Uterus (tissue), 4 donors: ENCODE results near the gene ASB6. TPM values are rescaled to one million over a fixed set of nuclear protein-coding genes. Genes with fewer than 3 reads are reported as not detected.

ENCODE experiments used
- DNase-seq, 2 donors: peaks; one replicate each; pipeline ENCODE4 v3.0.0-alpha.2; 2019 to 2020
- H3K27ac ChIP-seq, 2 donors: fragments of 200-600 bp; sonication (generic); 1 replicate in 1 of 2; 2 replicates in 1 of 2; pipeline ENCODE4 v1.5.1; 2016 to 2018
- H3K27me3 ChIP-seq, 2 donors: fragments of 200-600 bp; sonication (generic); one replicate each; pipeline ENCODE4 v1.5.1; 2018 to 2019; ENCODE audit warnings: control low read depth in 1 of 2
- H3K36me3 ChIP-seq, 2 donors: fragments of 200-600 bp; sonication (generic); one replicate each; pipeline ENCODE4 v1.5.1; 2019; ENCODE audit warnings: control low read depth in 1 of 2
- H3K4me1 ChIP-seq, 2 donors: fragments of 200-600 bp; sonication (generic); one replicate each; pipeline ENCODE4 v1.5.1; 2018 to 2019; ENCODE audit warnings: control low read depth in 1 of 2
- H3K4me3 ChIP-seq, 2 donors: fragments of 200-600 bp; sonication (generic); 1 replicate in 1 of 2; 2 replicates in 1 of 2; pipeline ENCODE4 v1.5.1; 2018 to 2019; ENCODE audit warnings: mild to moderate bottlenecking in 1 of 2
- H3K9me3 ChIP-seq, 2 donors: fragments of 200-600 bp; sonication (generic); one replicate each; pipeline ENCODE4 v1.5.1; 2019; ENCODE audit warnings: control low read depth in 1 of 2
- POLR2A ChIP-seq, 2 donors: fragments of 450-650 bp; IDR thresholded peaks; one replicate each; pipeline ENCODE4 v1.6.1; 2016; ENCODE audit warnings: antibody characterized with exemption in 2 of 2, mild to moderate bottlenecking in 1 of 2, moderate library complexity in 1 of 2
- intact Hi-C: fragments of 100-400 bp; cut with DNase I; formaldehyde crosslinking; loops from one replicate; pipeline ENCODE4 v1.15.1; 2023; ENCODE audit warnings: low total_unique reads
- total RNA-seq, 4 donors: library from RNA; depleted of rRNA in 3 of 4; stranded (reverse); fragments of >200 nt in 3 of 4; gene quantifications; one replicate each; pipeline versions ENCODE4 v1.1.0 to v1.2.4, GENCODE V29; 2014 to 2023
- TF ChIP-seq, protein P1 (sequence below), 4 experiments: fragments of 200-600 bp in 2 of 4; fragments of 450-650 bp in 2 of 4; sonication (generic) in 2 of 4; IDR thresholded peaks; one replicate each; pipeline ENCODE4 v1.5.1; 2016 to 2019; ENCODE audit warnings: antibody characterized with exemption in 4 of 4, mild to moderate bottlenecking in 2 of 4, moderate library complexity in 1 of 4
- donor health status: DM: yes; HTN: yes; CAD: no.

ASB6 gene
- total RNA-seq, 4 donors from 2014 or later, result 1.3 to 20.3 (median 8.5) TPM

DNA sequence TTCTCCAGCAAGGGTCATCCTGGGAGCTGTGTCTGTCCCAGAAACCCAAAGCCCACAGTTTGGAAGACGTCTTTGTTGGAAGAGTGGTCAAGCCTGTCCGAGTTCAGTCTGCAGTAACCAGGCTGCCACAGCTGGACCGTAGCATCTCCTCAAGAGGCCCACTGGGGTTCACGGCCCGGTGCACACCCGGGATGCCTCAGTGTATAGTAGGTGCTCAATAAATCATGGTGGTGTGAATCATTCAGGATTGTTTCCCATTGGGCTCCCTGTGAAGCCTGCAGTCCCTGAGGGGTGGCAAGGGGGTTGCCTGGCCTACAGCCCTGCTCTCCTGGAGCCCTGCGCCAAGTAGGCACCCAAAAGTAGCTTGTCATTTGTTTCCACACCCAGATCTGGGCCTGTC, 13.2 kb upstream of the ASB6 start:
- peak overlapping the region; percentile 74 to 78 for H3K27ac ChIP-seq
- no peak for DNase-seq

DNA sequence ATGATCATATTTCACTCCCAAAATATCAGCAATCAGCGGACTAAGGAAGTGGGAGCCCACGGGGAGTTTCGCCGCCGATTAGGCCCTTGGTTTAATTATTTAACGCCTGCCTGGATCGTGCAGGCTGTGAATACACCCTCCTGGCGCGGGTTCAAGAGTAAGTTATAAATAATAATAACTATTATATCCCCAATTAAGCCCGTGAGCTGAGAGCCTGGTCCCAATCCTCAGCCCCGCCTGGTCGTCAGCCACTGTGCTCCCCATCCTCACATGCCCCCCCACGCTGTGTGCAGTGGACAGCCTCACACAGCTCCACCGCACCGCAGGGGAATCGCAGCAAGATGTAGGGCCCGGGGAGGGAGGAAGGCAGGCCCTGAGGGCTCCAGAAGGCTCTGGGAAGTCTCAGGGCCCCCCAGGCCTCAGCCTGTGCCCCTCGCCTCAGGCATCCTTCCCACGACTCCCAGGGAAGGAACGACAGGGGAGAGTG, 12.6 kb upstream of the ASB6 start:
- TF ChIP-seq POLR2A (IDR thresholded peaks at IDR 0.05), result no peak
- TF ChIP-seq, protein P1, sequence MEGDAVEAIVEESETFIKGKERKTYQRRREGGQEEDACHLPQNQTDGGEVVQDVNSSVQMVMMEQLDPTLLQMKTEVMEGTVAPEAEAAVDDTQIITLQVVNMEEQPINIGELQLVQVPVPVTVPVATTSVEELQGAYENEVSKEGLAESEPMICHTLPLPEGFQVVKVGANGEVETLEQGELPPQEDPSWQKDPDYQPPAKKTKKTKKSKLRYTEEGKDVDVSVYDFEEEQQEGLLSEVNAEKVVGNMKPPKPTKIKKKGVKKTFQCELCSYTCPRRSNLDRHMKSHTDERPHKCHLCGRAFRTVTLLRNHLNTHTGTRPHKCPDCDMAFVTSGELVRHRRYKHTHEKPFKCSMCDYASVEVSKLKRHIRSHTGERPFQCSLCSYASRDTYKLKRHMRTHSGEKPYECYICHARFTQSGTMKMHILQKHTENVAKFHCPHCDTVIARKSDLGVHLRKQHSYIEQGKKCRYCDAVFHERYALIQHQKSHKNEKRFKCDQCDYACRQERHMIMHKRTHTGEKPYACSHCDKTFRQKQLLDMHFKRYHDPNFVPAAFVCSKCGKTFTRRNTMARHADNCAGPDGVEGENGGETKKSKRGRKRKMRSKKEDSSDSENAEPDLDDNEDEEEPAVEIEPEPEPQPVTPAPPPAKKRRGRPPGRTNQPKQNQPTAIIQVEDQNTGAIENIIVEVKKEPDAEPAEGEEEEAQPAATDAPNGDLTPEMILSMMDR (IDR thresholded peaks at IDR 0.05), result no peak
- no peaks in the 10 kb centered on the region for H3K9me3 ChIP-seq
- intact Hi-C loops, result loop anchor here (10.0 kb wide), 1 partner anchor 70 kb away; no protein-coding TSS in a partner anchor
- peak overlapping the region in 1 of 2 donors; percentile 2 for H3K4me3 ChIP-seq
- H3K27ac ChIP-seq, result peak overlapping the region; percentile 74 to 78
- H3K27me3 ChIP-seq, result no peaks in the 10 kb centered on the region
- H3K4me1 ChIP-seq, result no peaks in the 10 kb centered on the region
- DNase-seq, result no peak
- H3K36me3 ChIP-seq, result no peaks in the 10 kb centered on the region

More for the DNA sequence above, 13.2 kb upstream of the ASB6 start:
- Histone ChIP-seq H3K36me3 (no peaks in the 10 kb centered on the region), H3K4me3 (no peak overlapping the region), H3K9me3 (no peaks in the 10 kb centered on the region), H3K4me1 (no peaks in the 10 kb centered on the region), H3K27me3 (no peaks in the 10 kb centered on the region)
- TF ChIP-seq, protein P1 (IDR thresholded peaks at IDR 0.05), result no peak
- TF ChIP-seq POLR2A (IDR thresholded peaks at IDR 0.05), result no peak
- intact Hi-C loops, result loop anchor here (10.0 kb wide), 1 partner anchor 70 kb away; no protein-coding TSS in a partner anchor

DNA sequence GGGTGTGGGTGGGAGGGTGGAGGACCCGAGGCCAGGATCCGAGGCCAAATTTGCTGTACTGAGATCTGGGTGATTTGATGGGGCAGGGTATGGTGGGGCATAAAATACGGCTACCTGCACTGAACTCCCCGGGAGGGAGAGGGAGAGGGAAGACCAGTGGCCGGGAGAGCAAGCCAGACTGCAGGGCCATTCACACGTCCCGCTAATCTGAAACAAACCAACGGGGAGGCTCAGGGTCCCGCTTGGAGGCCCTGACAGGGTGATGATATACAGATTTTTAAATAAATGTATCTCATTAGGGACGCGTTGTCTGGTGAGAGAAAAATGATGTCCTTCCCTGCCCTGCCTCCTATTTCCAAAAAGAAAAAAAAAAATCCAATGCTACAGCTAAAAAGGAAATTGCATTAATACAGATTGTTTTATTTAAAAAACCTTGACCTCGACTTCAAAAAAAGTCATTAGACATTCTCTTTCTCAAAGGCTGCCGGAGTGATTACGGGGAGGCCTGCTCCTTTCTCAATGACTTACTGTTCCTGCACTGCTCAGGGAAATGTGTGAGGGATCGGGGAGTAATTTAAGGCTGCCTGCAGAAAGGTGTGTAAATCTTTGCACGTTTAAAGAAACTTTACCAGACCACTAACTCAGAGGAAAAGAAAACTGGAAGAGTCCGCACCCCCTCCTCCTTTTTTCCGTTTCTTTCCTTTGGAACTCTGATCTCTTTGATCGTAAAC, 12.0 kb upstream of the ASB6 start:
- TF ChIP-seq, protein P1 (IDR thresholded peaks at IDR 0.05), result no peak
- no peak for TF ChIP-seq POLR2A (IDR thresholded peaks at IDR 0.05)
- Histone ChIP-seq H3K27me3 (no peaks in the 10 kb centered on the region), H3K36me3 (no peaks in the 10 kb centered on the region), H3K4me3 (peak overlapping the region in 1 of 2 donors; percentile 2), H3K27ac (peak overlapping the region; percentile 74 to 78), H3K9me3 (no peaks in the 10 kb centered on the region), H3K4me1 (no peaks in the 10 kb centered on the region)
- intact Hi-C loops, result loop anchor here (10.0 kb wide), 1 partner anchor 71 kb away; no protein-coding TSS in a partner anchor
- DNase-seq, result no peak

DNA sequence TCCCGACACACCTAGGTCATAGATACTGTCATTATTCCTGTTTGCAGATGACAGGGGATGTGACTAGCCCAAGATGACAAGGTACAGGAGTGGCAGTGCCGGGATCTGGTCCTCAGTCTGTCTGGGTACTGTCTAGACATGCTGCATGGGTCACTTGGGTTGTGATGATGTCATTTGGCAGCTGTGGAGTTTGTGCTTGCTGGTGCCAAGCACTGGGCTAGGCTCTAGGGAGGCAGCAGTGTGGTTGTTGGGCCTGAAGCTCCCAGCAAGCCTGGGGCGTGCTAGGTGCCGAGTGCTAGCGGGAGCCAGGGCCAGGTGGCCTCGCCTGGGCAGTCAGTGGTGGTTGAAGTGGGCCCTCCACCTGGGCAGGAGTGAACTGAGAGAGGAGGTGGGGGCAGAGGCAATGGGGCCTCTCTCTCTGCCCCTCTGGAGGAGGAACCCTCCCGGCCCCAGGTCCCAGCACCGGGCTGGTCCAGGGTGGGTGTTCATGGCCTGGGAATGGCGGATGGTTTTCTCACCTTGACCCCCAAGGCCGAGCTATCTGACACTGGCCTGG, 8.8 kb upstream of the ASB6 start:
- no peak for DNase-seq

More for the DNA sequence above, 8.8 kb upstream of the ASB6 start:
- Histone ChIP-seq H3K36me3 (no peaks in the 10 kb centered on the region), H3K27ac (no peak overlapping the region), H3K27me3 (no peaks in the 10 kb centered on the region), H3K4me3 (no peak overlapping the region), H3K4me1 (no peaks in the 10 kb centered on the region), H3K9me3 (no peaks in the 10 kb centered on the region)
- TF ChIP-seq POLR2A (IDR thresholded peaks at IDR 0.05), result no peak
- TF ChIP-seq, protein P1 (IDR thresholded peaks at IDR 0.05), result no peak
- intact Hi-C loops, result loop anchor here (10.0 kb wide), 1 partner anchor 74 kb away; no protein-coding TSS in a partner anchor
